Tongue (tissue), 2 donors: ENCODE results near the gene POLA2. TPM values are rescaled to one million over a fixed set of nuclear protein-coding genes. Genes with fewer than 3 reads are reported as not detected.
"Not testable (repeated sequence)": the region's sequence is repeated elsewhere in the genome, so short reads cannot be mapped to it uniquely, and the experiment has no call there.

Source experiments
- DNase-seq: peaks from one replicate; pipeline ENCODE4 v3.0.0-alpha.2; 2015
- total RNA-seq: library from RNA; depleted of rRNA; stranded (reverse); fragments of >200 nt; gene quantifications from one replicate; pipeline ENCODE4 v1.2.3, GENCODE V29; 2014

The POLA2 gene, protein sequence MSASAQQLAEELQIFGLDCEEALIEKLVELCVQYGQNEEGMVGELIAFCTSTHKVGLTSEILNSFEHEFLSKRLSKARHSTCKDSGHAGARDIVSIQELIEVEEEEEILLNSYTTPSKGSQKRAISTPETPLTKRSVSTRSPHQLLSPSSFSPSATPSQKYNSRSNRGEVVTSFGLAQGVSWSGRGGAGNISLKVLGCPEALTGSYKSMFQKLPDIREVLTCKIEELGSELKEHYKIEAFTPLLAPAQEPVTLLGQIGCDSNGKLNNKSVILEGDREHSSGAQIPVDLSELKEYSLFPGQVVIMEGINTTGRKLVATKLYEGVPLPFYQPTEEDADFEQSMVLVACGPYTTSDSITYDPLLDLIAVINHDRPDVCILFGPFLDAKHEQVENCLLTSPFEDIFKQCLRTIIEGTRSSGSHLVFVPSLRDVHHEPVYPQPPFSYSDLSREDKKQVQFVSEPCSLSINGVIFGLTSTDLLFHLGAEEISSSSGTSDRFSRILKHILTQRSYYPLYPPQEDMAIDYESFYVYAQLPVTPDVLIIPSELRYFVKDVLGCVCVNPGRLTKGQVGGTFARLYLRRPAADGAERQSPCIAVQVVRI
- 10.3 TPM for total RNA-seq

DNA sequence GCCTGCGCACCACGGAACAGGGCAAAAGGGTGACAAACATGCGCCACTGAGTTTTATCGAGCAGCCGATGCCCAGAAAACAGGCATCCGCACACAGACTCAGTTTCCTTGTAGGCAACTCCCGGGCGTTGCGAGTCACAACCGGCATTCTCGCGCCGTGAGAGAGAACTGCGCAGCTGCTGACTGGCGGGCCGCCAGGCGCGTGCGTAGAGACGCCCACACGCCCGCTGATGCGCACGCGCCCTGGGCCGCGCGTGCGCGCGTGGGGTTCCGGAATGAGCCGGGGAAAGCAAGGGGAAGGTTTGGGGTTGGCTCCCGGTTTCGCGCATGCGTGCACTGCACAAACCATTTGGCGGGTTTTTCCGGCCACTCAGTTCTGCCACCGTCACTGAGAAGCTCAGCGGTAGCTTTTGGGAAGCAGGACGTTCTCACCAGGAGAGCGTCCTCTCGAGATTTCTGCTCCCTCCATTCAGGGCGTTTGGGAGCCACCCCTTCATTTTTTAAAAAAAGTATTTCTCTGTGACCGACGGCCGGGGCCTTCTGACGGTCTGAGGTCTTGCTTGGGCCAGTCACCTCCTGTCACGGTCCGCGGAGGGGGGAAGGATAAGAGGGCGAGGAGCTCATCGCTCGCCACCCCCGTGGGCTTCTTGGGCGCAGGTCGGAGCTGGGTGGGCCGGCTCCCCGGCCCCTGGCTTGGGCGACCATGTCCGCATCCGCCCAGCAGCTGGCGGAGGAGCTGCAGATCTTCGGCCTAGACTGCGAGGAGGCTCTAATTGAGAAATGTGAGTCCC is at the start of gene POLA2:
Gene POLA2 (plus strand): TSS at position 372 of the 790 bp plus-strand sequence. CDS start 331 bp downstream, at position 703.
- peak; percentile 99 for DNase-seq

DNA sequence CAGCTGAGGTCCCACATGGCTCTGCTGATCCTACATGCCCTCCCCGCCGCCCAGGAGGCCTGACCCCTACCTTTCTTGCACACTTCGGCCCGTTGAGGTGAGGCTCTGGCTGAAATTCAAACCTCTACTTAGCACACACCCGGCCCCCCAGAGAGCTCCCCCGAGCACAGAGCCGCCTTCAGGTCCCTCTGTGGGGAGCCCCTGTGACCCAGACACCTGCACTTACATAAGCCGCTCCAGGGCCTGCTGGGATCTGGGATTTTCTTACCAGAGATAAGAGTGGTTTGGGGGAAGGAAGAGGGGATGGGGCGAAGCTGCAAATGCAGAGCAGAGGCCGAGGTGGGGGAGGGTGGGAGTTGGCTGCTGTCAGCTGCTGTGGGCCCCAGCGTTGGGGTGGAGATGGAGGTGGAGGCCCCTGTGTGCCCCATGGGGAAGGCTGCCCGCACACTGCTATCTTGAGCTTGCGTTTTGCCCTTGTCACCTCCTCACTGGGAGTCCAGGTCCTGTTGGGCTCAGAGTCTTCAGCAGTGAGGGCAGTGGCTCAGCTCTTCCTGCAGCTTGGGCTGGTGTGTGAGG is 49.4 kb upstream of the POLA2 start:
- DNase-seq, result no peak

DNA sequence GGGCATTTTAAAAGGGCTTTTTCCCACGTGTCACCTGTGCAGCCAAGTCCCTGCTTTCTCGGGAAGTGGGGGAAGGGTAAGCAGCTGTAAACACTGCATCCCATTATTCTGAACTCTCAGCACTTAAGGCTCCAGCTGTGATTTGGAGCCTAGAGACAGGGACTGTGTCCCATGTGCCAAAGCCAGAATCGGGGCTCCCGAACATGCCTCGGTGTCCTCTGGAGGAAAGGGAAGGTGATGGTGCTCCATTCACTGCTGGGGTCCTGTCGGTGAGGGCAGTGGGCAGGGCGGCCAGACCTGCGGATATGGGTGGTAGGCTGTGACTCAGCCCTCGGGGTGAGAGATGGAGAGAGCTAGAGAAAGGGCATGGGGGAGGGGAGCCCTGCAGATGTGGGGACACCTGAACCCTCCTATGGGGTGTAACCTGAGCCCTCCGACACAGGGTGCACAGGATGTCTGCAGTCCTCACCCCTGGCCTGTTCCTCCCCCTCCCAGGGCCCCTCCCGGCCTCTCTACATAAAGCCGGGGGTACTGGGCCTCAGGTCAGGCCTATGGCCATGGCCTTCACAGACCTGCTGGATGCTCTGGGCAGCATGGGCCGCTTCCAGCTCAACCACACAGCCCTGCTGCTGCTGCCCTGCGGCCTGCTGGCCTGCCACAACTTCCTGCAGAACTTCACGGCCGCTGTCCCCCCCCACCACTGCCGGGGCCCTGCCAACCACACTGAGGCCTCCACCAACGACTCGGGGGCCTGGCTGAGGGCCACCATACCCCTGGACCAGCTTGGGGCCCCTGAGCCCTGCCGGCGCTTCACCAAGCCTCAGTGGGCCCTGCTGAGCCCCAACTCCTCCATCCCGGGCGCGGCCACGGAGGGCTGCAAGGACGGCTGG is 48.2 kb upstream of the POLA2 start:
- peak; percentile 29 for DNase-seq

DNA sequence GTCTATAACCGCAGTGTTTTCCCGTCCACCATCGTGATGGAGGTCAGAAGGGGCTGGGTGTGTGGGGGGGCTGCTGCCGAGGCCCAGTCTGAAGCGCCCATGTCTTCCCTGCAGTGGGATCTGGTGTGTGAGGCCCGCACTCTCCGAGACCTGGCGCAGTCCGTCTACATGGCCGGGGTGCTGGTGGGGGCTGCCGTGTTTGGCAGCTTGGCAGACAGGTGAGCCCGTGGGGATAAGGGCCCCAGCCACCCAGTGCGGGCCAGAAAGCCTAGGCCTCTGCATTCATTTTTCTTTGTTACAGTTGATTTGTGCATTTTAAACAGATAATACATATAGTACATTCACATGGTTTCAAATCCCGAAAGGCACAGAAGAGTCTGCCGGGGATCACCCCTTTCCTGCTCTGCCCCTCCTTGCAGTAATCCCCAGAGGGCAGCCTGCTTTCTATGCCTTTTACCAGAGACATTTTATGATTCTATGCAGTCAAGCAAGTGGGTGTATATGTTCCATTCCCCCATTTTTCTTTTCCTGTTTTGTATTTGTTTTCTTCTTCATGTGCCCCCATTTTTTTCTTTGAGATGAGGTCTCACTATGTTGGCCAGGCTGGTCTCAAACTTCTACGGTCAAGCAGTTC is 47.4 kb upstream of the POLA2 start:
- no peak for DNase-seq

DNA sequence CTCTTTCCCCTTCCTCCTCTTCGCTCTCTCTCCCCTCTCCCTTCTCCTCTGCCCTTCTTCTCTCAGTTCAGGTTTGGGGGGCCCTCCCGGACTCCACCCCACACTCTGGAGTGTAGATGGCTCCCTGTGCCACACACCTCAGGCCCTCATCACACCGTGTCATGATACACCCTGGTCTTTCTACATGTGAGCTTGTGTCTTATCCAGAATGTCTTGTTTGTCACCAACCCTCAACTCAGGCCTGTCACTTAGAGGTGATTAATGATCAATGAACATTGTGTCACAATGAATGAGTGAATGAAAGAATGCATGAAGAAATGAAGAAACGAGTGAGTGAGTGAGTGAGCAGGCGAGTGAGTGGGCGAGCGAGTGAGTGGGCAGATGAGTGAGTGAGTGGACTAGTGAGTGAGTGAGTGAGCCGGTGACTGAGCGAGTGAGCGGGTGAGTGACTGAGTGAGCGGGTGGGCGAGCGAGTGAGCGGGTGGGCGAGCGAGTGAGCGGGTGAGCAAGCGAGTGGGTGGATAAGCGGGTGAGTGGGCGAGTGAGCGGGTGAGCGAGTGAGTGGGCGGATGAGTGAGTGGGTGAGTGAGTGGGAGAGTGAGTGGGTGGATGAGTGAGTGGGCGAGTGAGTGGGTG is 46.2 kb upstream of the POLA2 start:
- DNase-seq, result no peak

DNA sequence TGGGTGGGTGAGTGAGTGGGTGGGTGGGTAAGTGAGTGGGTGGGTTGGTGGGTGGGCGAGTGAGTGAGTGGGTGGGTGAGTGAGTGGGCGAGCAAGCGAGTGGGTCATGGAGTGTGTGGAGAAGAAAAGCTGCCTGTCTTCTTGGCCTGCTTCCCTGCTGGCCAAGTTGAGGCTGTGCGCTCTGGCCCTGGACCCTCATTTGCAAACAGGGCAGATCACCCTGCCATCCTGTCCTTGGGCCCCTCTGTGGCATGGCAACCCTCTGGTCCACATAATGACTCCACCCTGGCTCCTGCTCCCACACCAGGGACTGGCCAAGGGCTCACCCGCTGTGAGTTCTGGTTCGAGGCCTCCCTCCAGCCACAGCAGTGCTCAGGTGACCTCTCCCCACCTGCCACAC is 44.9 kb upstream of the POLA2 start:
- no peak for DNase-seq

DNA sequence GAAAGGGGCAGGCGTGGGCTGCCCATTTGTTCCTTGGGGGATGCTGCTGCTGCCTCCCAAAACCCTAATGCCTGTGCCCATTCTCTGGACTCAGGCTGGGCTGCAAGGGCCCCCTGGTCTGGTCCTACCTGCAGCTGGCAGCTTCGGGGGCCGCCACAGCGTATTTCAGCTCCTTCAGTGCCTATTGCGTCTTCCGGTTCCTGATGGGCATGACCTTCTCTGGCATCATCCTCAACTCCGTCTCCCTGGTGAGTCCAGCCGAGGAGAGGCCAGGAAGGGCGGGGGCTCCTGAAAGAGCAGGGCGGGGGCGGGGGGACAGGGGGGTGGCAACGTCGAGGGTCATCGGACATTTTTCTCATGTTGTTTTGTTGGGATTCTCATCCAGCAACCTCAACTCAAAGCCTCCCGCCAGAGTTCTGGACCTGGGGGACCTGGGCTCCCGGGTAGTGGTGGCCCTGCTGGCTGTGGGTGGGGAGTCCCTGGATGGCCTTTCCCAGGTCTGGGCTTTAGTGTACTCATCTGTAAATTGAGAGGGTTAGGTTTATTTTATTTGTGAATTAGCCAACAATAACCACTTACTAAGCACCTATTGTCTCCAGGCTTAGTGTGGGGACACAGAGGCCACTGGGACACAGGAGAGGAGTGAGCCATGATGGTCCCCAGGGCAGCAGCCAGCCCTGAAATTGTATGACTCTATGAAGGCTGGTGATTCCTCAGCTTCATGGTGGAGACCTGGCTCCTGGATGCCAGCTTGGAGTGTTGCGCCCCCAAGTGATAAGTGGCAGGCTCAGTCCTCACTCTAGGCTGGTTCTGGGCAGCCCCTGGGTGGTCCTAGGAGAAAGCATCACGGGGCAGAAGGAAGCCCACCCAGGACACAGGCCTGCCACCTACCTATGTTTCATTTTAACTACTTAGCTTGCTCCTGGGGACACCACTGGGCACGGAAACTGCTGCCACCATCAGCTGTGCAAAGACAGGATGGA is 44.0 kb upstream of the POLA2 start:
- no peak for DNase-seq

DNA sequence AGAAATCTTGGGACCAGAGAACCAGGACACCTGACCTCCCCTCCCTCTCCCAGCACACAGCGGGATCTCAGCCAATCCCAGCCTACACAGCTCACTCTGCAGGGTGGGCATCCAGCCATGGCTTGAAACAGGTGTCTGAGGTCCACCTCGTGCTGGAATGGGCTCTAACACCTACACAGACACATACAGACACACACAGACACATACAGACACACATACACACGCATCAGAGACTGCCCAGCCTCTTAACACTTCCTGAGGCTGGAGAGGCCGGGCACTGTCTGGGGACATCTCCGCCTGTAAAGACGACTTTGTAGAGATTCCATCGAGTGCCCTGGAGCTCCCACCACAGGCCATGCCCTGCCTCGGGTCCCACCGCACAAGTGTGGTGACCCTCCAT is 43.3 kb upstream of the POLA2 start:
- DNase-seq, result no peak

DNA sequence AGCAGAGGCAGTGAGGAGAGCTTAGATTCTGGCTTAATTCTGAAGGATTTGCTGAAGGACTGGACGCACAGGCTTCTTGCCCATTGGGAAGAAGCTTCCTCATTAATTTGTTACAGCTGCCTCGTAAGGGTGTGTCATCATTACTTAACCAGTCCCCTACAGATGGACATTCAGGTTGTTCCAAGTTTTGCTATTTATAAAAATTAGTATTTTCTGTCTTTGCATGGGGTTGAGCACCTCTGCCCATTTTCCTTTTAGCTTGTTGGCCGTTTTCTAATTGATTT is 41.9 kb upstream of the POLA2 start:
- DNase-seq, result no peak

DNA sequence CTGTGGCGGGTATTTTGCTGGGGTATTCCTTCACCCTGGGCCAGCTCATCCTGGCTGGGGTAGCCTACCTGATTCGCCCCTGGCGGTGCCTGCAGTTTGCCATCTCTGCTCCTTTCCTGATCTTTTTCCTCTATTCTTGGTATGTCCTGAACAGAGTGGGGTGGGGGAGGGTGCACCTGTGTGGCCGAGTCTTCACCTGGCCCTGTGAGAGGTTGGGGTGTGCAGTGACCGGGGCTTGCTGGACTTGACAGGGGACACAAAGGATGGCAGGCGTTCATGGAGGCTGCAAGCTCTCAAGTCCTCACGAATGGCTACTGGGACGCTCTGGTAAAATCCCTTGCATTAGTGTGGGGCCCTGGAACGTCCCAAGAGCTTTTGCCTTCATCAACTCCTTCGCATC is 40.7 kb upstream of the POLA2 start:
- DNase-seq, result no peak

DNA sequence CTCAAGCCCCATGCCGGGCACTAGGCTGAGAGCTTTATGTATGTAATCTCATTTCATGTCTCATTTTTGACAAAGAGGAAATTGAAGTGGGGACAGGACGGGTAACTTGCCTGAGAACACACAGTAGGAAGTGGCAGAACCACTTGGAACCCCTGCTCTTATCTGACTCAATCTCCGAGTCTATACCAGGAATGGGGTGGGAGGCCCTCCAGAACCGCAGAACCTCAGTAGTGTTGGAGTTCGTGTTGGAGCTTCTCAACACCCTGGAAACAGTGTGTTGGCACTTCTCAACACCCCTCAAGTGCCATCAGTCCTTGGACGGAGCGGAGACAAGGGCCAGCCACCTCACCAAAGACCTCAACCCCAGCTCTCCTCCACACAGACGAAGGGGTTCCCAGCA is 38.8 kb upstream of the POLA2 start:
- no peak for DNase-seq

DNA sequence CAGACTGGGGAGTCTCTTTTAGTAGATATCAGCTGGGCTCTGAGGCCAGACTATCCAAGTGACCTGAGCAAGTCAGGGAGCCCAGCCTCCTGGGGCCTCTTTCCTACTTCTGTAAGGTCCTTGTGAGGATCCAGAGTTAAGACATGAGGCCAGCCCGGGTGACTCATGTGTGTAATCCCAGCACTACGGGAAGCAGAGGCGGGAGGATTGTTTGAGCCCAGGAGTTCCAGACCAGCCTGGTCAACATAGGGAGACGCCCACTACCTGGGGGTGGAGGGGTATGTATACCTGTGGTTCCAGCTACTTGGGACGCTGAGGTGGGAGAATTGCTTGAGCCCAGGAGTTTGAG is 36.9 kb upstream of the POLA2 start:
- no peak for DNase-seq

DNA sequence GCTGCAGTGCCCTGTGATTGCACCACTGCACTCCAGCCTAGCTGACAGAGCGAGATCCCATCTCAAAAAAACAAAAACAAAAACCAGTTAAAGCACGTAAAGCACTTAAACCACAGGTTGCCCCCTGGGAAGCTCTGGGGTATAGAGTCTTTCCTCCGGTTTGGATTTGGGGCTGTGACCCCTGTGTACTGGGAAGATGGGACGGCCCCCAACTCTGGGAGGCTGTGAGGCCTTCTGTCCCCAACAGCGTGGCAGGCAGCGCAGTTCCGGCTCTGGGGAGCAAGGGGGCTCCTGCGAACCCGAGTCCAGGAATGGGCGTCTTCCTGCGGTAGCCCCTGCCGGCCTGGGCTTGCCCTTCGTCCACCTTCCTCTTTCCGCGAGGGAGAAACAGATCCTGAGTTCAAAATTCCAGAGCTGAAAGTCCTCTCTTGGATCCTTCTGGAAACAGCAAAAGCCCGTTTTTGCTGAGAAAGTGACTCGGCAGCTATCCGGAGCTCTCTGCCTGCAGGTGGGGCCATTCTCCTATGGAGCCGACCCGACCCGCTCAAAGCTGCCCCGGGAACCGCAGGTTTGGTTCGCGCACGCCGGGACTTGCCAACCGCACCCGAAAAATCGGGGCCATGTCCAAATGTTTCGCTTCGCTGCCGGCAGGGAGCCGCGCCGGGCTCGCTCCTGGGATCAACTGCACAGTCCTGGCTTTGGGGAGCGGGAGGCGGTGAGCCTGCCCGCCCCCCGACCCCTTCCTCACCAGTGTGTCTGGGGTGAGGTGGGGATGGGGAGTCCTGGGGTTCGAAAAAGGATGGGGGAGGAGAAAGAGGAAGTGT is 36.3 kb upstream of the POLA2 start:
- peak; percentile 64 for DNase-seq

DNA sequence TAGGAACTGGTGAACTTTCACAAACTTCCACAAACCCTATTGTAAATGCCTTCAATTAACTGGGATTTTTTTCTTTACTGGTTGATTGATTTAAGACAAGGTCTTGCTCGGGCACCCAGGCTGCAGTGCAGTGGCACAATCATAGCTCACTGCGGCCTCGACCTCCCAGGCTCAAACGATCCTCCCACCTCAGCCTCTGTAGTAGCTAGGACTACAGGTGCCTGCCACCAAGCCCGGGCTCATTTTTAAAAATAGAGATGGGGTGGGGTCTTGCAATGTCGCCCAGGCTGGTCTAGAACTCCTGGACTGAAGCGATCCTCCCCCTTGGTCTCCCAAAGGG is 35.7 kb upstream of the POLA2 start:
- no peak for DNase-seq

DNA sequence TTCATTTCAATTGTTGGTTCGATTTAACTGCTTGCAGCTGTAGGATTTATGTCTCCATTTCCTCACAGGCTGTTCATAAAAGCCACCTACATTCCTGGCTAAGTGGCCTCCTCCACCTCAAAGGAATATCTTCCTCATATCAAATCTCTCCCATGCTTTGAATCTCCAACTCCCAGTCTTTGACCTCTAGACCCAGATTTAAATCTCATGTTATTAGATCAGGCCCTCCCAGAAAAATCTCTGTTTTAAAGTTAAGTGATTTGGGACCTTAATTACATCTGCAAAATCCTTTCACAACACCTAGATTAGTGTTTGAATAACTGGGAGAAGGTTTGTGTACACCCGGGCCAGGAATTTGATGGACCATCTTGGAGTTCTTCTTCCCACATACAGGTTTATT is 33.9 kb upstream of the POLA2 start:
- no peak for DNase-seq

DNA sequence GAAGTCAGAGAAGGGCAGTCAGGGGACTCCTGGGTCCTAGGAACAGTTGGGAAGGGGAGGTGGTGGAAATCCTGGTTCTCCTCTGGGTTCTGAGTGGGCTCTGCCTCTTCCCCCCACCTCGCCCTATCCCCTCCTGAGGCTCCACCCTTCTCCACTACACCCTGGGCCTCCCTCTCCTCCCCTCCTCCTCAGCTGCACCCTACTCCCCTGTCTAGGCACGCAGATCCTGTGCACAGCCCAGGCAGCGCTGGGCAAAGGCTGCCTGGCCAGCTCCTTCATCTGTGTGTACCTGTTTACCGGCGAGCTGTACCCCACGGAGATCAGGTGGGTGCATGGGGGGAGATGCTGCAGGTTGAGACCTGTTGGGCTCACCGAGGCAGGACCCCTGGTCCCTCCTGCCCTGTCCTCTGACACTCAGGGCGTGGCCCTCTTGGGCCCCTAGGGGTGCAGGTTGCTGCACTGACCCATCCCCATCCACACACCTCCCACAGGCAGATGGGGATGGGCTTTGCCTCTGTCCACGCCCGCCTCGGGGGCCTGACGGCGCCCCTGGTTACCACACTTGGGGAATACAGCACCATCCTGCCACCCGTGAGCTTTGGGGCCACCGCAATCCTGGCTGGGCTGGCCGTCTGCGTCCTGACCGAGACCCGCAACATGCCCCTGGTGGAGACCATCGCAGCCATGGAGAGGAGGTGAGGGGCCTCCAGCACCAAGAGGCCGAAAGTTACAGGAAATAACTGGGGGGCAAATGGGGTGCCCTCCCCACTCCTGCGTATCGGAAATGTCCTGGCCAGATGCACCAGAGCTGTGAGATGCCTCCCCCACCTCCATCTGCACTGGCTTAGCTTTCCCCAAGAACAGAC is 25.3 kb upstream of the POLA2 start:
- DNase-seq, result no peak

DNA sequence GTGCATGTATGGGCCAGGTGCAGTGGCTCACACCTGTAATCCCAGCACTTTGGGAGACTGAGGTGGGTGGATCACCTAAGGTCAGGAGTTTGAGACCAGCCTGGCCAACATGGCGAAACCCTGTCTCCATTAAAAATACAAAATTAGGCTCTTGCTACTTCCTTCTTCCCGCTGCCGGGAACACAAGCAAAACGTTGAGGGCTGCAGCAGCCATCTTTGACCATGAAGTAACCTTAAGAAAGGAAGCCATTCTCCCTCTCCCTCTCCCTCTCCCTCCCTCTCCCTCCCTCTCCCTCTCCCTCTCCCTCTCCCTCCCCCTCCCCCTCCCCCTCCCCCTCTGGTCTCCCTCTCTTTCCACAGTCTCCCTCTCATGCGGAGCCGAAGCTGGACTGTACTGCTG is 23.5 kb upstream of the POLA2 start:
- not testable (repeated sequence) for DNase-seq

DNA sequence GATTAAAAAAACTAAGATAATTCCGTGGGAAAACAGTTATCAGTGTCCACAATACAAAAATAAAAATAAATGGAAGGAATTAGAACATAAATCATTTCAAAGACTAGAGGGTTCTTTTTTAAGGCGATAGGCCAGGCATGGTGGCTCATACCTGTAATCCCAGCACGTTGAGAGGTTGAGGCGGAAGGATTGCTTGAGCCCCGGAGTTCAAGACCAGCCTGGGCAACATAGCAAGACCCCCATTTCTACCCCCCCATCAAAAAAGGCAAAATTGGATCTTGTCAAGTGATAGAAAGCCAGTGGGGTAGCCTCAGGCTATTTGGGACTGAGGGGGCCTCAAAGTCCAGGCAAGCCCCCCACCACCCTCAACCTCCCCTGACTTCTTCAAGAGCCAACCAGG is 20.6 kb upstream of the POLA2 start:
- no peak for DNase-seq
